ENCODE results near the gene CHI3L2. TPM values are rescaled to one million over a fixed set of nuclear protein-coding genes. Genes with fewer than 3 reads are reported as not detected.

CHI3L2 gene
- total and polyA plus RNA-seq, 2 experiments from 2014 or later, result 0.68 TPM; not detected in 1

- no peak for TF ChIP-seq ZNF462 (CRISPR knock-in tag; IDR thresholded peaks at IDR 0.05)
- TF ChIP-seq EZH2phosphoT487 (IDR thresholded peaks at IDR 0.05; ENCODE audit: unreplicated experiment), result no peak
Measured at GRCh38 chr1:111274653-111275052, 47.1 kb downstream of the CHI3L2 start (continued).

GRCh38 chr1:111275079-111275478 lies 47.6 kb downstream of the CHI3L2 start:
- ATAC-seq (no peak), DNase-seq (ENCODE audit: low spot score) (no peak)
- peaks cover 16% of the 10 kb centered on the region for H3K4me1 Mint-ChIP-seq
- no peaks in the 10 kb centered on the region for H3K79me2 ChIP-seq (replicated peaks; ENCODE audit: insufficient read depth)
- H3K9me3 Mint-ChIP-seq, result no peaks in the 10 kb centered on the region
- H3K36me3 ChIP-seq (ENCODE audit: insufficient read depth), result no peaks in the 10 kb centered on the region
- H4K20me1 ChIP-seq (replicated peaks; ENCODE audit: insufficient read depth), result no peaks in the 10 kb centered on the region
- no peaks in the 10 kb centered on the region for H3K36me3 Mint-ChIP-seq (ENCODE audit: low read depth)
- H3K27me3 ChIP-seq (ENCODE audit: insufficient read depth), result no peaks in the 10 kb centered on the region
- H3K4me2 ChIP-seq, result no peak overlapping the region
- peaks cover 13% of the 10 kb centered on the region for H3K9me2 ChIP-seq (ENCODE audit: insufficient read depth)
- H3K27ac ChIP-seq (ENCODE audit: low read depth), result no peak overlapping the region
- H3K4me3 ChIP-seq, result no peak overlapping the region
- H3K4me3 Mint-ChIP-seq, result no peak overlapping the region
- H3K4me1 ChIP-seq (ENCODE audit: insufficient read depth), result peaks cover 12% of the 10 kb centered on the region
- no peak overlapping the region for H3K27ac Mint-ChIP-seq
- peaks cover 6% of the 10 kb centered on the region for H3K27me3 Mint-ChIP-seq (ENCODE audit: insufficient read depth, low read depth, poor library complexity)
- no peaks in the 10 kb centered on the region for H3F3A ChIP-seq (replicated peaks; ENCODE audit: low read depth)
- H2AFZ ChIP-seq, result peak overlapping the region; percentile 80
- TF ChIP-seq EZH2phosphoT487 (IDR thresholded peaks at IDR 0.05; ENCODE audit: unreplicated experiment) (no peak), ETS1 (IDR thresholded peaks at IDR 0.05) (no peak), JUNB (IDR thresholded peaks at IDR 0.05; ENCODE audit: unreplicated experiment) (no peak), CREB1 (CRISPR knock-in tag; IDR thresholded peaks at IDR 0.05; ENCODE audit: low read depth) (no peak), ZNF462 (CRISPR knock-in tag; IDR thresholded peaks at IDR 0.05) (no peak), EZH2 (IDR thresholded peaks at IDR 0.05; ENCODE audit: low read depth, unreplicated experiment) (no peak), POLR2AphosphoS5 (IDR thresholded peaks at IDR 0.05; ENCODE audit: low read depth) (no peak)

All from GM23338 (cell line).